GM12878 (cell line): ENCODE results near the gene HTRA3. TPM values are rescaled to one million over a fixed set of nuclear protein-coding genes. Genes with fewer than 3 reads are reported as not detected.

Source experiments
- ATF7 ChIP-seq: fragments of 450-650 bp; IDR thresholded peaks from 2 replicates; pipeline ENCODE4 v1.6.1; 2016; ENCODE audit warnings: low read depth, mild to moderate bottlenecking
- BACH1 ChIP-seq: fragments of 450-650 bp; IDR thresholded peaks from 2 replicates; pipeline ENCODE4 v1.6.1; 2017; ENCODE audit warnings: mild to moderate bottlenecking, borderline replicate concordance
- BCL11A ChIP-seq: IDR thresholded peaks from 2 replicates; pipeline ENCODE4 v1.6.1; 2011; ENCODE audit warnings: low read depth, low read length
- BRCA1 ChIP-seq: IDR thresholded peaks from 2 replicates; pipeline ENCODE4 v1.6.1; 2011; ENCODE audit warnings: low read depth, low read length, improper control_type of control experiment
- CUX1 ChIP-seq: IDR thresholded peaks from 2 replicates; pipeline ENCODE4 v1.6.1; 2012; ENCODE audit warnings: improper control_type of control experiment, low read depth, low read length; ENCODE audit not compliant: insufficient replicate concordance
- EP300 ChIP-seq, 2 experiments: fragments of 150-350 bp in 1 of 2; IDR thresholded peaks; 2 replicates each; pipeline ENCODE4 v1.6.1; 2011 to 2012; ENCODE audit warnings: low read depth in 2 of 2, low read length in 2 of 2, borderline replicate concordance in 1 of 2, improper control_type of control experiment in 1 of 2, inconsistent platforms in 1 of 2; ENCODE audit not compliant: control insufficient read depth in 1 of 2
- ESRRA ChIP-seq: IDR thresholded peaks from 2 replicates; pipeline ENCODE4 v1.6.1; 2012; ENCODE audit warnings: mild to moderate bottlenecking, low read length, improper control_type of control experiment
- IRF4 ChIP-seq: IDR thresholded peaks from 2 replicates; pipeline ENCODE4 v1.6.1; 2011; ENCODE audit warnings: low read depth, low read length
- MTA2 ChIP-seq: fragments of 450-650 bp; IDR thresholded peaks from 2 replicates; pipeline ENCODE4 v1.6.1; 2016; ENCODE audit warnings: low read depth, mild to moderate bottlenecking, moderate library complexity
- MYB ChIP-seq: fragments of 150-350 bp; IDR thresholded peaks from 2 replicates; pipeline ENCODE4 v1.6.1; 2014; ENCODE audit warnings: mild to moderate bottlenecking, low read depth, low read length, borderline replicate concordance
- RAD51 ChIP-seq: fragments of 450-650 bp; IDR thresholded peaks from 2 replicates; pipeline ENCODE4 v1.6.1; 2016; ENCODE audit warnings: moderate library complexity, mild to moderate bottlenecking, inconsistent platforms
- RFX5 ChIP-seq: IDR thresholded peaks from 2 replicates; pipeline ENCODE4 v1.6.1; 2011; ENCODE audit warnings: low read depth, low read length, improper control_type of control experiment
- SPI1 ChIP-seq: IDR thresholded peaks from 2 replicates; pipeline ENCODE4 v1.6.1; 2011; ENCODE audit warnings: low read depth, mild to moderate bottlenecking, low read length, moderate library complexity, borderline replicate concordance; ENCODE audit not compliant: insufficient read depth
- SUPT20H ChIP-seq: IDR thresholded peaks from 2 replicates; pipeline ENCODE4 v1.6.1; 2011; ENCODE audit warnings: low read depth, mild to moderate bottlenecking, low read length, moderate library complexity, borderline replicate concordance; ENCODE audit not compliant: control insufficient read depth
- ZNF687 ChIP-seq: fragments of 450-650 bp; IDR thresholded peaks from 2 replicates; pipeline ENCODE4 v1.6.1; 2017; ENCODE audit warnings: mild to moderate bottlenecking, moderate library complexity
- polyA plus RNA-seq, 11 experiments: library from polyadenylated mRNA; depleted of rRNA in 4 of 11; unstranded in 6 of 11; stranded (reverse) in 5 of 11; fragments of >200 nt; fragmentation: Nextera tagmentation in 4 of 11; fragmentation: Illumina TruSeq in 1 of 11; extraction: Ambion mirVana in 4 of 11; extraction: Trizol in 1 of 11; gene quantifications; 1 replicate in 1 of 11; 2 replicates in 10 of 11; pipeline versions ENCODE4 v1.2.1 to v1.2.3, GENCODE V29; 2011 to 2016; ENCODE audit warnings: inconsistent platforms in 2 of 11, missing spikeins in 2 of 11, low read depth in 1 of 11
- total RNA-seq, 4 experiments: library from RNA; depleted of rRNA in 3 of 4; stranded (reverse); fragments of >200 nt in 3 of 4; fragmentation: Illumina TruSeq in 1 of 4; extraction: Trizol in 1 of 4; gene quantifications; 2 replicates each; pipeline versions ENCODE4 v1.2.1 to v1.2.3, GENCODE V29; 2013 to 2021
- TF ChIP-seq, protein P1 (sequence below): IDR thresholded peaks from 2 replicates; pipeline ENCODE4 v1.6.1; 2011; ENCODE audit warnings: borderline replicate concordance, low read depth, mild to moderate bottlenecking, moderate library complexity, mixed read lengths, low read length; ENCODE audit not compliant: insufficient read depth; ENCODE audit errors: extremely low read length
- TF ChIP-seq, protein P2 (sequence below): IDR thresholded peaks from 2 replicates; pipeline ENCODE4 v1.6.1; 2011; ENCODE audit warnings: low read depth, low read length, improper control_type of control experiment, borderline replicate concordance

Gene HTRA3
- total and polyA plus RNA-seq, 10 of the 15 experiments (the other 5 are each of a cell fraction or from before 2014, with no cell fraction given) = 0.04 to 1.2 (median 0.08) TPM; not detected in 7

DNA sequence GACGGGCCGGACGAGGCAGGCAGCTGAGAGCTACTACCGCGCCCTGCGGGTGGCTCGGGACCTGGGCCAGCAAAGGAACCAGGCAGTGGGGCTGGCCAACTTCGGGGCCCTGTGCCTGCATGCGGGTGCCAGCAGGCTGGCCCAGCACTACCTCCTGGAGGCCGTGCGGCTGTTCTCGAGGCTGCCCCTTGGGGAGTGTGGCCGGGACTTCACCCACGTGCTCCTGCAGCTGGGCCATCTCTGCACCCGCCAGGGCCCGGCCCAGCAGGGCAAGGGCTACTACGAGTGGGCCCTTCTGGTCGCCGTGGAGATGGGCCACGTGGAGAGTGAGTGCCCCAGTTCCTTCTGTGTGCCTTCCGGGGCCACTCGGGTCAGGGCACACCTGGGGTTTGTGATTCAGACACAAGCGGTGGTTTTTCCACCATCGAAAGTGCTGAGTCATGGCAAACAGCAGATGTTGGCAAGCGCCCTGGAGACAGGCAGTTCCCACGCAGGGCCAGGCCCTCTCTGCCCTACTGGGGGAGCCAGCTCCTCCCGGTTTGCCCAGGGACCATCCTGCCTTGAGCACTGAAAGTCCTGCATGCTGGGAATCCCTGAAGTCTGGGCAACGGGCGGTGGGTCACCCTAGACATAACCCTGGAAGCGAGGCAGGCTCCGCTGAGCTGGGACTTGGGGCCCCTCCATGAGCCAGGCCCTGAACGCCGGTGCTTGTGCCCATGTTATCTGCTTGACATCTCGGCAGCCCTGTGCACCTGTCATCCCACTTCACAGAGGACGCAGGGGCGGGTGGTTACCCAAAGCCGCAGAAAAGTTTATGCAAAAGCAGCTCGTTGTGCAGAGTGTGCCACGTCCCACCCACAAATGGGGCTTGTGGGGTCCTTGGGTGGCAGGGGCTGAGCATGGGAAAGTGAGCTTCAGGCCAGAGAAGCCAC is 41.0 kb upstream of the HTRA3 start (continued):
- no peak for TF ChIP-seq CUX1
- TF ChIP-seq BRCA1 = no peak
- TF ChIP-seq, protein P1, sequence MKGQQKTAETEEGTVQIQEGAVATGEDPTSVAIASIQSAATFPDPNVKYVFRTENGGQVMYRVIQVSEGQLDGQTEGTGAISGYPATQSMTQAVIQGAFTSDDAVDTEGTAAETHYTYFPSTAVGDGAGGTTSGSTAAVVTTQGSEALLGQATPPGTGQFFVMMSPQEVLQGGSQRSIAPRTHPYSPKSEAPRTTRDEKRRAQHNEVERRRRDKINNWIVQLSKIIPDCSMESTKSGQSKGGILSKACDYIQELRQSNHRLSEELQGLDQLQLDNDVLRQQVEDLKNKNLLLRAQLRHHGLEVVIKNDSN = peak; percentile 68
- TF ChIP-seq SPI1 = peak; percentile 20; the same call in 1 of the 2 replicates
- peak; percentile 47; the same call in 1 of the 2 replicates for TF ChIP-seq ATF7
- no peak for TF ChIP-seq SUPT20H
- peak; percentile 91 for TF ChIP-seq ZNF687
- peak; percentile 68 for TF ChIP-seq MTA2
- peak; percentile 100 for TF ChIP-seq BACH1
- no peak for TF ChIP-seq MYB
- TF ChIP-seq ESRRA = no peak
- TF ChIP-seq RAD51 = peak; percentile 59; the same call in 1 of the 2 replicates
- TF ChIP-seq BCL11A = peak; percentile 68
- TF ChIP-seq IRF4 = no peak
- no peak for TF ChIP-seq RFX5
- TF ChIP-seq, protein P2, sequence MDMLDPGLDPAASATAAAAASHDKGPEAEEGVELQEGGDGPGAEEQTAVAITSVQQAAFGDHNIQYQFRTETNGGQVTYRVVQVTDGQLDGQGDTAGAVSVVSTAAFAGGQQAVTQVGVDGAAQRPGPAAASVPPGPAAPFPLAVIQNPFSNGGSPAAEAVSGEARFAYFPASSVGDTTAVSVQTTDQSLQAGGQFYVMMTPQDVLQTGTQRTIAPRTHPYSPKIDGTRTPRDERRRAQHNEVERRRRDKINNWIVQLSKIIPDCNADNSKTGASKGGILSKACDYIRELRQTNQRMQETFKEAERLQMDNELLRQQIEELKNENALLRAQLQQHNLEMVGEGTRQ = peak; percentile 55
- peak; percentile 62 to 78; a peak in 3 of 4 replicates for TF ChIP-seq EP300 (IDR thresholded peaks at IDR 0.05; ENCODE audit: borderline replicate concordance in 1 of 2, control insufficient read depth in 1 of 2, low read depth in 2 of 2, low read length in 2 of 2)
